Measurements from ENCODE around the gene MTFR1L.

Gene MTFR1L

GRCh38 chr1:25878690-25879089 lies 58.9 kb downstream of the MTFR1L start:
- no peak for DNase-seq (ENCODE audit: low read depth)

- DNase-seq (ENCODE audit: low read depth) = no peak
Observed at GRCh38 chr1:25879675-25880074, 59.9 kb downstream of the MTFR1L start.

GRCh38 chr1:25880518-25880917 lies 60.8 kb downstream of the MTFR1L start:
- no peak for DNase-seq (ENCODE audit: low read depth)

GRCh38 chr1:25881266-25881665 lies 61.5 kb downstream of the MTFR1L start:
- DNase-seq (ENCODE audit: low read depth) = no peak
